Measurements from ENCODE around the gene OLFML3. TPM values are rescaled to one million over a fixed set of nuclear protein-coding genes. Genes with fewer than 3 reads are reported as not detected.

The OLFML3 gene
- total RNA-seq, 1 experiment from 2014 or later, result 319 TPM

- H3K27me3 ChIP-seq (replicated peaks; ENCODE audit: insufficient read depth, low read depth, low read length, poor library complexity), result no peaks in the 10 kb centered on the region
- H3K4me3 ChIP-seq (ENCODE audit: low read depth, low read length, poor library complexity, severe bottlenecking), result no peak overlapping the region
- peak overlapping the region; percentile 32 for H3K27ac ChIP-seq (ENCODE audit: low read depth, low read length, poor library complexity, severe bottlenecking)
- intact Hi-C loops (cut with micrococcal nuclease; ENCODE audit: unreplicated experiment), result no loop called here
- H3K36me3 ChIP-seq (ENCODE audit: insufficient read depth, low read length, poor library complexity, severe bottlenecking), result no peaks in the 10 kb centered on the region
- ChIA-PET CTCF (no interaction called here), POLR2A (ENCODE audit: low non-redundant PET) (interaction anchor here (0.6 kb wide), 2 partner anchors 34 to 39 kb away, joined by 3 to 4 read pairs; no protein-coding TSS in a partner anchor)
- DNase-seq (ENCODE audit: low spot score), result peak; percentile 51
- TF ChIP-seq EZH2 (IDR thresholded peaks at IDR 0.05; ENCODE audit: borderline replicate concordance, low read depth, low read length, poor library complexity, severe bottlenecking) (no peak), CTCF (conservative IDR thresholded peaks at IDR 0.05; ENCODE audit: low read depth, low read length) (no peak)
- no TSS peak for BruUV-seq (replicated peaks)
- H3K9me3 ChIP-seq (ENCODE audit: low read depth, low read length, poor library complexity, severe bottlenecking), result no peaks in the 10 kb centered on the region
- peaks cover 17% of the 10 kb centered on the region for H3K4me1 ChIP-seq (ENCODE audit: insufficient read depth, low read length, poor library complexity, severe bottlenecking)
These were observed 44.8 kb downstream of the OLFML3 start for GRCh38 chr1:114024049-114024448.

GRCh38 chr1:114025609-114026401 lies 46.5 kb downstream of the OLFML3 start:
- CTCF ChIA-PET, result no interaction called here
- intact Hi-C loops (cut with micrococcal nuclease; ENCODE audit: unreplicated experiment), result no loop called here
- TF ChIP-seq CTCF (conservative IDR thresholded peaks at IDR 0.05; ENCODE audit: low read depth, low read length), result no peak
- no peak for TF ChIP-seq EZH2 (IDR thresholded peaks at IDR 0.05; ENCODE audit: borderline replicate concordance, low read depth, low read length, poor library complexity, severe bottlenecking)
- POLR2A ChIA-PET (ENCODE audit: low non-redundant PET), result no interaction called here
- Histone ChIP-seq H3K27ac (ENCODE audit: low read depth, low read length, poor library complexity, severe bottlenecking) (no peak overlapping the region), H3K4me1 (ENCODE audit: insufficient read depth, low read length, poor library complexity, severe bottlenecking) (peaks cover 17% of the 10 kb centered on the region), H3K27me3 (replicated peaks; ENCODE audit: insufficient read depth, low read depth, low read length, poor library complexity) (no peaks in the 10 kb centered on the region), H3K36me3 (ENCODE audit: insufficient read depth, low read length, poor library complexity, severe bottlenecking) (no peaks in the 10 kb centered on the region), H3K9me3 (ENCODE audit: low read depth, low read length, poor library complexity, severe bottlenecking) (no peaks in the 10 kb centered on the region), H3K4me3 (ENCODE audit: low read depth, low read length, poor library complexity, severe bottlenecking) (no peak overlapping the region)
- DNase-seq (ENCODE audit: low spot score), result no peak
- BruUV-seq (replicated peaks), result no TSS peak

GRCh38 chr1:114026797-114027196 lies 47.5 kb downstream of the OLFML3 start:
- ChIA-PET CTCF (no interaction called here), POLR2A (ENCODE audit: low non-redundant PET) (no interaction called here)
- intact Hi-C loops (cut with micrococcal nuclease; ENCODE audit: unreplicated experiment), result no loop called here
- Histone ChIP-seq H3K9me3 (ENCODE audit: low read depth, low read length, poor library complexity, severe bottlenecking) (no peaks in the 10 kb centered on the region), H3K4me1 (ENCODE audit: insufficient read depth, low read length, poor library complexity, severe bottlenecking) (peaks cover 17% of the 10 kb centered on the region), H3K36me3 (ENCODE audit: insufficient read depth, low read length, poor library complexity, severe bottlenecking) (no peaks in the 10 kb centered on the region), H3K27ac (ENCODE audit: low read depth, low read length, poor library complexity, severe bottlenecking) (no peak overlapping the region), H3K27me3 (replicated peaks; ENCODE audit: insufficient read depth, low read depth, low read length, poor library complexity) (no peaks in the 10 kb centered on the region), H3K4me3 (ENCODE audit: low read depth, low read length, poor library complexity, severe bottlenecking) (no peak overlapping the region)
- BruUV-seq (replicated peaks), result no TSS peak
- DNase-seq (ENCODE audit: low spot score), result no peak
- no peak for TF ChIP-seq CTCF (conservative IDR thresholded peaks at IDR 0.05; ENCODE audit: low read depth, low read length)
- TF ChIP-seq EZH2 (IDR thresholded peaks at IDR 0.05; ENCODE audit: borderline replicate concordance, low read depth, low read length, poor library complexity, severe bottlenecking), result no peak

Other genes starting within 250 kb of the OLFML3 start
- gene PHTF1, start 220.0 kb upstream of the OLFML3 start, total RNA-seq (2021), result 57.2 and 59.2 TPM in 2 replicates
- gene RSBN1, start 167.0 kb upstream of the OLFML3 start, total RNA-seq (2021), result 18.3 and 18.7 TPM in 2 replicates
- 0.09 and 0.26 TPM in 2 replicates for gene PTPN22, start 107.8 kb upstream of the OLFML3 start, total RNA-seq (2021)
- gene BCL2L15, start 91.9 kb upstream of the OLFML3 start, total RNA-seq (2021), result 1.1 TPM in 2 replicates
- gene AP4B1, start 74.7 kb upstream of the OLFML3 start, total RNA-seq (2021), result 42.7 and 48.9 TPM in 2 replicates
- 30.2 and 34.6 TPM in 2 replicates for gene DCLRE1B, start 74.1 kb upstream of the OLFML3 start, total RNA-seq (2021)
- 71.8 and 81.3 TPM in 2 replicates for gene HIPK1, start 50.1 kb upstream of the OLFML3 start, total RNA-seq (2021)
- gene SYT6, start 174.4 kb downstream of the OLFML3 start, total RNA-seq (2021), result 66.0 and 71.9 TPM in 2 replicates